HCT116 (cell line): Measurements from ENCODE around the gene KHK. TPM values are rescaled to one million over a fixed set of nuclear protein-coding genes. Genes with fewer than 3 reads are reported as not detected.

Experiments used
- ATAC-seq: fragments of 200-7000 bp; cut with Tn5 transposase; 2 replicates; pipeline ENCODE4 v1.9.1; 2020; ENCODE audit warnings: mild to moderate bottlenecking, moderate library complexity
- BruUV-seq: library from RNA; stranded (reverse); fragments of 400-500 nt; replicated peaks from 2 replicates; lab custom pipeline; 2021; lab: Mats Ljungman, UMichigan
- CTCF ChIA-PET: fragments of 300-600 bp; sonication (Branson Sonifier 250); formaldehyde crosslinking; loops from one replicate; lab custom pipeline; 2021; ENCODE audit warnings: antibody characterized with exemption; lab: Charles Lee
- POLR2A ChIA-PET: fragments of 300-600, 350-600 bp; sonication (Branson Sonifier 250); formaldehyde crosslinking; loops from one replicate; lab custom pipeline; 2021; ENCODE audit warnings: antibody characterized with exemption; lab: Charles Lee
- RAD21 ChIA-PET, 2 experiments: fragments of 300-600 bp; sonication (Branson Sonifier 250); formaldehyde crosslinking; loops; one replicate each; lab custom pipeline; 2023; ENCODE audit warnings: low total read pairs in 2 of 2; ENCODE audit not compliant: uncharacterized antibody in 2 of 2, unreplicated experiment in 2 of 2, low non-redundant PET in 1 of 2; lab: Charles Lee
- DNase-seq: peaks from one replicate; pipeline ENCODE4 v3.0.0-alpha.2; 2010; ENCODE audit warnings: low read depth, low spot score
- H2AFZ ChIP-seq: fragments of 200-600 bp; shearing (Covaris generic), sonication (generic); 2 replicates; pipeline ENCODE4 v1.6.1; 2017; ENCODE audit warnings: low read depth, mixed run types, mixed read lengths, antibody characterized with exemption, low read length; ENCODE audit not compliant: poor library complexity, severe bottlenecking
- H3K27ac ChIP-seq: 2 replicates; pipeline ENCODE4 v1.5.1; 2012; ENCODE audit warnings: low read depth, low read length
- H3K27me3 ChIP-seq: fragments of 200-600 bp; sonication (generic); 2 replicates; pipeline ENCODE4 v1.6.1; 2016; ENCODE audit warnings: mixed run types, low read length, mixed read lengths; ENCODE audit not compliant: insufficient read depth
- H3K36me3 ChIP-seq, 2 experiments: fragments of 200-500 bp in 1 of 2; fragments of 200-600 bp in 1 of 2; sonication (Bioruptor generic) in 1 of 2; sonication (generic) in 1 of 2; 2 replicates each; pipeline versions ENCODE4 v1.5.1 to v1.6.1; 2014 to 2016; ENCODE audit warnings: low read length in 2 of 2, inconsistent platforms in 1 of 2, mixed read lengths in 1 of 2, mixed run types in 1 of 2; ENCODE audit not compliant: insufficient read depth in 2 of 2, control insufficient read depth in 1 of 2
- H3K4me1 ChIP-seq, 2 experiments: fragments of 200-600 bp in 1 of 2; sonication (generic) in 1 of 2; 2 replicates each; pipeline versions ENCODE4 v1.5.1 to v1.6.1; 2012 to 2017; ENCODE audit warnings: low read length in 2 of 2, inconsistent platforms in 1 of 2, mild to moderate bottlenecking in 1 of 2, mixed read lengths in 1 of 2, mixed run types in 1 of 2, moderate library complexity in 1 of 2; ENCODE audit not compliant: insufficient read depth in 2 of 2, control insufficient read depth in 1 of 2
- H3K4me2 ChIP-seq: fragments of 200-600 bp; sonication (generic); 2 replicates; pipeline ENCODE4 v1.6.1; 2017; ENCODE audit warnings: mixed run types, low read length, mixed read lengths
- H3K4me3 ChIP-seq, 2 experiments: fragments of 200-600 bp in 1 of 2; sonication (generic) in 1 of 2; replicated peaks in 1 of 2; 2 replicates each; pipeline ENCODE4 v1.5.1; 2011 to 2016; ENCODE audit warnings: low read length in 2 of 2, control low read depth in 1 of 2, low read depth in 1 of 2, mild to moderate bottlenecking in 1 of 2, mixed read lengths in 1 of 2, mixed run types in 1 of 2
- H3K79me2 ChIP-seq: fragments of 200-600 bp; sonication (generic); 2 replicates; pipeline ENCODE4 v1.6.1; 2017; ENCODE audit warnings: mild to moderate bottlenecking, mixed run types, low read length, moderate library complexity, mixed read lengths; ENCODE audit not compliant: insufficient read depth
- H3K9ac ChIP-seq: fragments of 200-600 bp; sonication (generic); 2 replicates; pipeline ENCODE4 v1.6.1; 2016; ENCODE audit warnings: low read length, mixed read lengths
- H3K9me2 ChIP-seq: fragments of 200-600 bp; sonication (generic), shearing (Covaris generic); 2 replicates; pipeline ENCODE4 v1.6.1; 2017; ENCODE audit warnings: mixed run types, mild to moderate bottlenecking, moderate library complexity; ENCODE audit not compliant: insufficient read depth
- H3K9me3 ChIP-seq, 2 experiments: fragments of 200-500 bp in 1 of 2; fragments of 200-600 bp in 1 of 2; sonication (Bioruptor generic) in 1 of 2; sonication (generic) in 1 of 2; 2 replicates each; pipeline ENCODE4 v1.6.1; 2014 to 2017; ENCODE audit warnings: low read length in 2 of 2, mixed read lengths in 2 of 2, inconsistent platforms in 1 of 2, low read depth in 1 of 2, mild to moderate bottlenecking in 1 of 2, mixed run types in 1 of 2, moderate library complexity in 1 of 2; ENCODE audit not compliant: control insufficient read depth in 1 of 2, insufficient read depth in 1 of 2
- H4K20me1 ChIP-seq: fragments of 200-600 bp; sonication (generic), shearing (Covaris generic); 2 replicates; pipeline ENCODE4 v1.6.1; 2017; ENCODE audit warnings: mixed run types, mild to moderate bottlenecking, moderate library complexity; ENCODE audit not compliant: insufficient read depth
- ATF3 ChIP-seq: IDR thresholded peaks from 2 replicates; pipeline ENCODE4 v1.6.1; 2012
- CEBPB ChIP-seq: IDR thresholded peaks from 2 replicates; pipeline ENCODE4 v1.6.1; 2012; ENCODE audit warnings: low read depth
- CTCF ChIP-seq, 3 experiments: fragments of 200-600 bp in 1 of 3; sonication (generic) in 1 of 3; IDR thresholded peaks in 2 of 3; conservative IDR thresholded peaks in 1 of 3; 2 replicates each; pipeline ENCODE4 v1.5.1; 2012 to 2017; ENCODE audit warnings: low read depth in 2 of 3, low read length in 2 of 3, antibody characterized with exemption in 1 of 3, borderline replicate concordance in 1 of 3, control low read depth in 1 of 3, mild to moderate bottlenecking in 1 of 3, mixed read lengths in 1 of 3, mixed run types in 1 of 3, moderate library complexity in 1 of 3; ENCODE audit not compliant: insufficient read depth in 1 of 3
- EGR1 ChIP-seq: IDR thresholded peaks from 2 replicates; pipeline ENCODE4 v1.6.1; 2012; ENCODE audit warnings: low read depth
- EZH2 ChIP-seq: fragments of 200-600 bp; sonication (generic); IDR thresholded peaks from 2 replicates; pipeline ENCODE4 v1.6.1; 2017; ENCODE audit warnings: antibody characterized with exemption, mixed run types
- FOSL1 ChIP-seq: IDR thresholded peaks from 2 replicates; pipeline ENCODE4 v1.6.1; 2012; ENCODE audit warnings: low read depth
- JUND ChIP-seq: IDR thresholded peaks from 2 replicates; pipeline ENCODE4 v1.6.1; 2012
- MAX ChIP-seq: IDR thresholded peaks from 2 replicates; pipeline ENCODE4 v1.6.1; 2012
- POLR2A ChIP-seq: IDR thresholded peaks from 2 replicates; pipeline ENCODE4 v1.7.0; 2011; ENCODE audit warnings: borderline replicate concordance; ENCODE audit not compliant: insufficient read depth, insufficient read length; ENCODE audit errors: extremely low read depth
- POLR2AphosphoS5 ChIP-seq: IDR thresholded peaks from 2 replicates; pipeline ENCODE4 v1.6.1; 2011; ENCODE audit warnings: mild to moderate bottlenecking, low read depth, low read length, moderate library complexity
- REST ChIP-seq: IDR thresholded peaks from 2 replicates; pipeline ENCODE4 v1.6.1; 2012; ENCODE audit warnings: low read depth
- SP1 ChIP-seq: IDR thresholded peaks from 2 replicates; pipeline ENCODE4 v1.6.1; 2012; ENCODE audit warnings: low read depth
- SRF ChIP-seq: IDR thresholded peaks from 2 replicates; pipeline ENCODE4 v1.6.1; 2012; ENCODE audit warnings: low read depth
- TCF7L2 ChIP-seq: IDR thresholded peaks from 2 replicates; pipeline ENCODE4 v1.7.0; 2011; ENCODE audit warnings: borderline replicate concordance, inconsistent platforms; ENCODE audit not compliant: insufficient read depth, insufficient read length; ENCODE audit errors: extremely low read depth
- YY1 ChIP-seq: IDR thresholded peaks from 2 replicates; pipeline ENCODE4 v1.6.1; 2011; ENCODE audit warnings: low read length, low read depth, moderate library complexity, mild to moderate bottlenecking; ENCODE audit not compliant: insufficient replicate concordance; ENCODE audit errors: extremely low read depth
- ZBTB33 ChIP-seq: IDR thresholded peaks from 2 replicates; pipeline ENCODE4 v1.6.1; 2011; ENCODE audit warnings: mild to moderate bottlenecking, low read length, moderate library complexity; ENCODE audit not compliant: insufficient replicate concordance; ENCODE audit errors: extremely low read depth
- ZFX ChIP-seq: fragments of 450-650 bp; IDR thresholded peaks from 2 replicates; pipeline ENCODE4 v1.6.1; 2017
- ZNF274 ChIP-seq: fragments of 200-500 bp; sonication (Bioruptor generic); IDR thresholded peaks from 2 replicates; pipeline ENCODE4 v1.6.1; 2014; ENCODE audit warnings: mild to moderate bottlenecking, low read depth, low read length, inconsistent platforms
- intact Hi-C: fragments of 100-400 bp; cut with micrococcal nuclease; formaldehyde crosslinking; loops from 2 replicates; pipeline ENCODE4 v1.10.0; 2022
- total RNA-seq: library from RNA; stranded (reverse); gene quantifications from one replicate; pipeline ENCODE4 v1.2.1, GENCODE V29; 2021; ENCODE audit not compliant: unreplicated experiment

KHK gene
- total RNA-seq, 1 experiment from 2014 or later = 6.7 TPM

- H3K9ac ChIP-seq = no peak overlapping the region
- H3K27ac ChIP-seq = peak overlapping the region; percentile 52
- H3K9me3 ChIP-seq = no peaks in the 10 kb centered on the region
- H3K27me3 ChIP-seq = no peaks in the 10 kb centered on the region
- ChIA-PET CTCF (interaction anchor here (1.1 to 1.3 kb wide), 4 partner anchors 9 to 156 kb away, joined by 3 to 6 read pairs (median 4); partner anchors contain the start of gene OST4), POLR2A (interaction anchor here (0.9 to 1.3 kb wide), 3 partner anchors 11 to 210 kb away, joined by 4 to 7 read pairs (median 6); partner anchors contain the start of gene OST4), RAD21 (interaction anchor here in 1 of 2 experiments (1.6 kb wide), 1 partner anchor 120 kb away, joined by 4 read pairs; no protein-coding TSS in a partner anchor)
- H4K20me1 ChIP-seq = no peaks in the 10 kb centered on the region
- peaks cover 13 to 36% of the 10 kb centered on the region in 2 experiments for H3K4me1 ChIP-seq
- no peaks in the 10 kb centered on the region for H3K36me3 ChIP-seq
- peak overlapping the region; percentile 81 for H3K4me2 ChIP-seq
- no peak overlapping the region for H2AFZ ChIP-seq
- ATAC-seq = no peak
- H3K9me2 ChIP-seq = no peaks in the 10 kb centered on the region
- BruUV-seq = no TSS peak
- H3K4me3 ChIP-seq = 0 out of 4 replicates have a peak overlapping the region, but pooled peaks of 1 of the 2 experiments have one; percentile 48
- intact Hi-C loops = no loop called here
- no peak for DNase-seq
- no peaks in the 10 kb centered on the region for H3K79me2 ChIP-seq
- no peak for TF ChIP-seq ZNF274
- TF ChIP-seq FOSL1 = no peak
- TF ChIP-seq CEBPB = no peak
- TF ChIP-seq SP1 = no peak
- TF ChIP-seq ZBTB33 = no peak
- TF ChIP-seq ZFX = no peak
- no peak for TF ChIP-seq SRF
- no peak for TF ChIP-seq ATF3
- no peak for TF ChIP-seq CTCF (IDR thresholded peaks at IDR 0.05 in 2 of 3, conservative IDR thresholded peaks at IDR 0.05 in 1 of 3; ENCODE audit: borderline replicate concordance in 1 of 3, insufficient read depth in 1 of 3, low read depth in 2 of 3, low read length in 2 of 3)
- TF ChIP-seq MAX = no peak
- TF ChIP-seq TCF7L2 = no peak
- no peak for TF ChIP-seq JUND
- no peak for TF ChIP-seq REST
- no peak for TF ChIP-seq POLR2A
- no peak for TF ChIP-seq YY1
- TF ChIP-seq EGR1 = no peak
- no peak for TF ChIP-seq EZH2
- TF ChIP-seq POLR2AphosphoS5 = no peak
Measured at GRCh38 chr2:27081984-27082772, 4.4 kb upstream of the KHK start.
